Tibial nerve (tissue), 3 donors: Measurements from ENCODE around the gene RAVER2.

Experiments
- POLR2A ChIP-seq, 2 donors: fragments of 450-650 bp; IDR thresholded peaks; one replicate each; pipeline ENCODE4 v1.6.1; 2017; ENCODE audit warnings: antibody characterized with exemption in 2 of 2, mild to moderate bottlenecking in 2 of 2, moderate library complexity in 2 of 2
- TF ChIP-seq, protein P1 (sequence below), 5 experiments: fragments of 200-600 bp in 3 of 5; fragments of 450-650 bp in 2 of 5; sonication (generic) in 3 of 5; IDR thresholded peaks; one replicate each; pipeline ENCODE4 v1.5.1; 2016 to 2019; ENCODE audit warnings: antibody characterized with exemption in 5 of 5, mild to moderate bottlenecking in 3 of 5, moderate library complexity in 2 of 5

DNA sequence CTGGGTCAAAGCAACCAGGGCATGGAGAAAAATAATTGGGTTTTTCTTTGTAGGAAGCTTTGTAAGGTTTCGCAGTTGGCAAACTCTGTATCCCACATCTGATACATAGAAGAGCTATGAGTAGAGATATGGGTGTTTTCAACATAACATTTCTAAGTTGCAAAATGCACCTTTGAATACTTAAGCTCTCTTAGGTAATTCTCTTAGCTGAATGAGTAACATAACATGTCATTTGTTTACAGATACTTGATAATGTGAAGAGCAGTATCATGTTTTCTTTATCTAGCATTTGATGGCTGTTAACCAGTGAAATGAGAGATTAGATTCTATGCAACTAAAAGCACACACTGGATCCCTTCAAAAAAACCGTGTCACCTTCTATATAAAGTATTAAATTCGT lies 21.6 kb downstream of the RAVER2 start:
- TF ChIP-seq, protein P1, sequence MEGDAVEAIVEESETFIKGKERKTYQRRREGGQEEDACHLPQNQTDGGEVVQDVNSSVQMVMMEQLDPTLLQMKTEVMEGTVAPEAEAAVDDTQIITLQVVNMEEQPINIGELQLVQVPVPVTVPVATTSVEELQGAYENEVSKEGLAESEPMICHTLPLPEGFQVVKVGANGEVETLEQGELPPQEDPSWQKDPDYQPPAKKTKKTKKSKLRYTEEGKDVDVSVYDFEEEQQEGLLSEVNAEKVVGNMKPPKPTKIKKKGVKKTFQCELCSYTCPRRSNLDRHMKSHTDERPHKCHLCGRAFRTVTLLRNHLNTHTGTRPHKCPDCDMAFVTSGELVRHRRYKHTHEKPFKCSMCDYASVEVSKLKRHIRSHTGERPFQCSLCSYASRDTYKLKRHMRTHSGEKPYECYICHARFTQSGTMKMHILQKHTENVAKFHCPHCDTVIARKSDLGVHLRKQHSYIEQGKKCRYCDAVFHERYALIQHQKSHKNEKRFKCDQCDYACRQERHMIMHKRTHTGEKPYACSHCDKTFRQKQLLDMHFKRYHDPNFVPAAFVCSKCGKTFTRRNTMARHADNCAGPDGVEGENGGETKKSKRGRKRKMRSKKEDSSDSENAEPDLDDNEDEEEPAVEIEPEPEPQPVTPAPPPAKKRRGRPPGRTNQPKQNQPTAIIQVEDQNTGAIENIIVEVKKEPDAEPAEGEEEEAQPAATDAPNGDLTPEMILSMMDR (IDR thresholded peaks at IDR 0.05) = no peak
- TF ChIP-seq POLR2A (IDR thresholded peaks at IDR 0.05) = no peak
